Psoas muscle (tissue), 8 donors: ENCODE data around the gene FOXP3. TPM values are rescaled to one million over a fixed set of nuclear protein-coding genes. Genes with fewer than 3 reads are reported as not detected.
"Not testable (repeated sequence)": the region's sequence is repeated elsewhere in the genome, so short reads cannot be mapped to it uniquely, and the experiment has no call there.

Experiments used
- ATAC-seq, 4 donors: fragments of 200-7000 bp; cut with Tn5 transposase; one replicate each; pipeline ENCODE4 v1.9.1; 2020; ENCODE audit warnings: moderate library complexity in 3 of 4, mild to moderate bottlenecking in 2 of 4
- DNase-seq, 2 donors: peaks; one replicate each; pipeline ENCODE4 v3.0.0-alpha.2; 2020
- H3K27ac ChIP-seq: fragments of 200-600 bp; one replicate; pipeline ENCODE4 v1.8.0; 2022
- H3K27me3 ChIP-seq, 3 donors: fragments of 200-600 bp in 1 of 3; one replicate each; pipeline versions ENCODE4 v1.6.1 to v1.8.0; 2013 to 2022; ENCODE audit warnings: low read length in 2 of 3, mild to moderate bottlenecking in 2 of 3, moderate library complexity in 1 of 3; ENCODE audit not compliant: insufficient read depth in 3 of 3
- H3K36me3 ChIP-seq, 2 donors: fragments of 200-600 bp in 1 of 2; one replicate each; pipeline versions ENCODE4 v1.6.1 to v1.8.0; 2013 to 2022; ENCODE audit warnings: low read depth in 1 of 2, mild to moderate bottlenecking in 1 of 2, moderate library complexity in 1 of 2; ENCODE audit not compliant: insufficient read depth in 1 of 2
- H3K4me1 ChIP-seq: fragments of 200-600 bp; one replicate; pipeline ENCODE4 v1.8.0; 2022
- H3K4me3 ChIP-seq: fragments of 200-600 bp; one replicate; pipeline ENCODE4 v1.8.0; 2022; ENCODE audit warnings: mild to moderate bottlenecking
- H3K9me3 ChIP-seq: fragments of 200-600 bp; one replicate; pipeline ENCODE4 v1.8.0; 2022
- CTCF ChIP-seq: fragments of 200-600 bp; IDR thresholded peaks from one replicate; pipeline ENCODE4 v1.8.0; 2022; ENCODE audit warnings: antibody characterized with exemption
- WGBS, 3 donors: extraction: QIAGEN DNeasy Blood & Tissue Kit; methylation state at CpG; one replicate each; pipeline versions ENCODE4 v1.1.6 to v1.1.7; 2013; 5-methylcytosine and 5-hydroxymethylcytosine counted together
- intact Hi-C, 2 donors: fragments of 100-400 bp; cut with DNase I; formaldehyde crosslinking; loops; one replicate each; pipeline versions ENCODE4 v1.11.0 to v1.14.2; 2022
- polyA plus RNA-seq, 3 donors: library from polyadenylated mRNA; stranded (reverse); fragments of 200-250 nt; gene quantifications; one replicate each; pipeline ENCODE4 v1.2.3, GENCODE V29; 2013
- total RNA-seq, 4 donors: library from RNA; stranded (reverse); fragmentation: NEBNext Ultra II Directional in 2 of 4; extraction: Animal tissue kit (Norgen Biotek cat#: 25700) in 2 of 4; gene quantifications; one replicate each; pipeline versions ENCODE4 v1.2.1 to v1.2.4, GENCODE V29; 2021 to 2023
- donor health status: healthy with polysubstance abuse.
- donor health status: DM: no; HTN: no; CAD: no; lungs with moderate emphysema.
- donor health status: Bipolar disorder and iron deficiency.
- donor health status: healthy.
- donor health status: DM: yes; HTN: yes; CAD: no.
- donor health status: DM: no; HTN: no; CAD: no.
- donor health status: DM: no; HTN: no; CAD: no.
- donor health status: DM: yes; HTN: yes; CAD: no.

FOXP3 gene
- total and polyA plus RNA-seq, 7 donors: 0.03 to 0.05 TPM; not detected in 5

- ATAC-seq: peak in 3 of 4 donors; percentile 48 to 70 (median 58)
- 21 to 43% (median 41%) methylated on average over 14 to 15 of the region's 15 CpGs for WGBS, 3 donors
Measured at GRCh38 chrX:49308604-49309269, 44.2 kb upstream of the FOXP3 start.

GRCh38 chrX:49307775-49308174, 43.3 kb upstream of the FOXP3 start:
- H3K27ac ChIP-seq, H3K9me3 ChIP-seq, H3K4me3 ChIP-seq, H3K27me3 ChIP-seq, ATAC-seq, H3K4me1 ChIP-seq, intact Hi-C loops, H3K36me3 ChIP-seq, DNase-seq: not testable (repeated sequence)
- 70 to 96% (median 73%) methylated on average over 2 of the region's 2 CpGs for WGBS, 3 donors

More at GRCh38 chrX:49308604-49309269, 44.2 kb upstream of the FOXP3 start:
- peak overlapping the region; percentile 23 for H3K27ac ChIP-seq
- H3K4me1 ChIP-seq: no peaks in the 10 kb centered on the region
- no peaks in the 10 kb centered on the region for H3K9me3 ChIP-seq
- no peaks in the 10 kb centered on the region for H3K36me3 ChIP-seq
- H3K4me3 ChIP-seq: peak overlapping the region; percentile 64
- intact Hi-C loops: no loop called here
- H3K27me3 ChIP-seq: peaks cover 0 to 9% (median 0%) of the 10 kb centered on the region in 3 donors
- DNase-seq: no peak
- no peak for TF ChIP-seq CTCF

GRCh38 chrX:49303346-49303745, 38.8 kb upstream of the FOXP3 start, which contains the start of gene GAGE10:
GAGE10 (plus strand) TSS chrX:49303646; CDS start chrX:49304860, 1,214 bp downstream.
- no peak for TF ChIP-seq CTCF
- H3K27me3 ChIP-seq: no peaks in the 10 kb centered on the region
- no peak within 1 kb of the TSS for H3K4me3 ChIP-seq
- intact Hi-C loops: no loop called here
- no peaks in the 10 kb centered on the region for H3K36me3 ChIP-seq
- ATAC-seq: no peak
- no peaks in the 10 kb centered on the region for H3K9me3 ChIP-seq
- DNase-seq: no peak
- WGBS, 3 donors: 64 to 78% (median 77%) methylated on average over 8 to 15 of the region's 15 CpGs
- H3K27ac ChIP-seq: no peak within 1 kb of the TSS
- H3K4me1 ChIP-seq: no peaks in the 10 kb centered on the region

GRCh38 chrX:49300703-49301102, 36.2 kb upstream of the FOXP3 start:
- H3K36me3 ChIP-seq: no peaks in the 10 kb centered on the region
- H3K4me1 ChIP-seq: no peaks in the 10 kb centered on the region
- ATAC-seq: no peak
- DNase-seq: no peak
- intact Hi-C loops: no loop called here
- H3K27ac ChIP-seq: no peak overlapping the region
- H3K9me3 ChIP-seq: no peaks in the 10 kb centered on the region
- no peak overlapping the region for H3K4me3 ChIP-seq
- WGBS, 3 donors: 77 to 91% (median 88%) methylated on average over 1 of the region's 1 CpG
- no peak for TF ChIP-seq CTCF
- H3K27me3 ChIP-seq: no peaks in the 10 kb centered on the region

- not testable (repeated sequence) for H3K27ac ChIP-seq, H3K9me3 ChIP-seq, H3K4me1 ChIP-seq, H3K36me3 ChIP-seq, DNase-seq, H3K4me3 ChIP-seq, ATAC-seq, H3K27me3 ChIP-seq
- intact Hi-C loops: loop anchor here in 1 of 2 donors (10.0 kb wide), 1 partner anchor 536 kb away; no protein-coding TSS in a partner anchor
- 90 to 95% (median 94%) methylated on average over 4 to 5 of the region's 5 CpGs for WGBS, 3 donors
Measured at GRCh38 chrX:49299293-49299692, 34.8 kb upstream of the FOXP3 start.
